ENCODE measurements around the gene PGLYRP3.

The PGLYRP3 gene

GRCh38 chr1:153345187-153346076 lies 32.7 kb upstream of the PGLYRP3 start (continued):
- TF ChIP-seq POU6F1 (CRISPR knock-in tag; IDR thresholded peaks at IDR 0.05; ENCODE audit: borderline replicate concordance, low read depth) (no peak), SNAI2 (CRISPR knock-in tag; IDR thresholded peaks at IDR 0.05) (no peak), ZNF8 (CRISPR knock-in tag; IDR thresholded peaks at IDR 0.05) (no peak), GLIS3 (CRISPR knock-in tag; IDR thresholded peaks at IDR 0.05) (no peak), ZFP3 (CRISPR knock-in tag; IDR thresholded peaks at IDR 0.05) (no peak), OSR1 (CRISPR knock-in tag; IDR thresholded peaks at IDR 0.05) (no peak)

- TF ChIP-seq OSR1 (CRISPR knock-in tag; IDR thresholded peaks at IDR 0.05): no peak
- TF ChIP-seq ZNF565 (CRISPR knock-in tag; conservative IDR thresholded peaks at IDR 0.05; ENCODE audit: low read depth): no peak
- no peak for TF ChIP-seq ZNF70 (CRISPR knock-in tag; IDR thresholded peaks at IDR 0.05)
- TF ChIP-seq POU6F1 (CRISPR knock-in tag; IDR thresholded peaks at IDR 0.05; ENCODE audit: borderline replicate concordance, low read depth): no peak
- no peak for TF ChIP-seq ZC3H10 (CRISPR knock-in tag; IDR thresholded peaks at IDR 0.05)
- no peak for TF ChIP-seq TOX (CRISPR knock-in tag; IDR thresholded peaks at IDR 0.05; ENCODE audit: borderline replicate concordance)
- no peak for TF ChIP-seq RARB (CRISPR knock-in tag; IDR thresholded peaks at IDR 0.05)
- TF ChIP-seq CSDC2 (CRISPR knock-in tag; IDR thresholded peaks at IDR 0.05): no peak
- TF ChIP-seq ESRRG (CRISPR knock-in tag; IDR thresholded peaks at IDR 0.05): no peak
- no peak for TF ChIP-seq CREB5 (CRISPR knock-in tag; IDR thresholded peaks at IDR 0.05; ENCODE audit: low read depth)
- no peak for TF ChIP-seq CSRNP3 (CRISPR knock-in tag; IDR thresholded peaks at IDR 0.05)
- no peak for TF ChIP-seq GLIS3 (CRISPR knock-in tag; IDR thresholded peaks at IDR 0.05)
- no peak for TF ChIP-seq ISL1 (CRISPR knock-in tag; IDR thresholded peaks at IDR 0.05)
- no peak for TF ChIP-seq PATZ1 (CRISPR knock-in tag; IDR thresholded peaks at IDR 0.05; ENCODE audit: borderline replicate concordance)
- no peak for TF ChIP-seq BACH2 (CRISPR knock-in tag; IDR thresholded peaks at IDR 0.05; ENCODE audit: borderline replicate concordance)
- TF ChIP-seq ZNF8 (CRISPR knock-in tag; IDR thresholded peaks at IDR 0.05): no peak
Observed at GRCh38 chr1:153344718-153345025, 31.9 kb upstream of the PGLYRP3 start.

GRCh38 chr1:153343811-153344717 lies 31.3 kb upstream of the PGLYRP3 start:
- ATAC-seq: no peak
- TF ChIP-seq ISL1 (CRISPR knock-in tag; IDR thresholded peaks at IDR 0.05) (no peak), ZNF70 (CRISPR knock-in tag; IDR thresholded peaks at IDR 0.05) (no peak), BACH2 (CRISPR knock-in tag; IDR thresholded peaks at IDR 0.05; ENCODE audit: borderline replicate concordance) (no peak), ZNF8 (CRISPR knock-in tag; IDR thresholded peaks at IDR 0.05) (no peak)

More at GRCh38 chr1:153344718-153345025, 31.9 kb upstream of the PGLYRP3 start:
- no peak for ATAC-seq
